Measurements from ENCODE around the gene CTAGE6. TPM values are rescaled to one million over a fixed set of nuclear protein-coding genes. Genes with fewer than 3 reads are reported as not detected.
"Not testable (repeated sequence)": the region's sequence is repeated elsewhere in the genome, so short reads cannot be mapped to it uniquely, and the experiment has no call there.

Gene CTAGE6
- total and polyA plus RNA-seq, 2 experiments from 2014 or later = not detected

- not testable (repeated sequence) for H2AFZ ChIP-seq; H3K27ac ChIP-seq (ENCODE audit: low read depth); H3F3A ChIP-seq (replicated peaks; ENCODE audit: low read depth); H3K36me3 Mint-ChIP-seq (ENCODE audit: low read depth); H3K79me2 ChIP-seq (replicated peaks; ENCODE audit: insufficient read depth); H3K4me2 ChIP-seq; H3K9me2 ChIP-seq (ENCODE audit: insufficient read depth); H3K4me3 ChIP-seq; DNase-seq (ENCODE audit: low spot score); ATAC-seq; H3K9me3 Mint-ChIP-seq; H3K27me3 ChIP-seq (ENCODE audit: insufficient read depth); H3K4me1 ChIP-seq (ENCODE audit: insufficient read depth); H3K4me3 Mint-ChIP-seq; H3K27ac Mint-ChIP-seq; H3K27me3 Mint-ChIP-seq (ENCODE audit: insufficient read depth, low read depth, poor library complexity); H3K36me3 ChIP-seq (ENCODE audit: insufficient read depth); H4K20me1 ChIP-seq (replicated peaks; ENCODE audit: insufficient read depth); H3K4me1 Mint-ChIP-seq
These were observed 12.2 kb downstream of the CTAGE6 start for GRCh38 chr7:143745340-143745739.

GRCh38 chr7:143737037-143737819 lies 20.3 kb downstream of the CTAGE6 start:
- not testable (repeated sequence) for H3K27ac ChIP-seq (ENCODE audit: low read depth); H3K36me3 ChIP-seq (ENCODE audit: insufficient read depth); H3K4me1 ChIP-seq (ENCODE audit: insufficient read depth); H3K27ac Mint-ChIP-seq; H3K9me3 Mint-ChIP-seq; H3K27me3 ChIP-seq (ENCODE audit: insufficient read depth); H3K4me2 ChIP-seq; H3K4me1 Mint-ChIP-seq; H3K79me2 ChIP-seq (replicated peaks; ENCODE audit: insufficient read depth); H3K36me3 Mint-ChIP-seq (ENCODE audit: low read depth); H3K4me3 Mint-ChIP-seq; H2AFZ ChIP-seq; H3F3A ChIP-seq (replicated peaks; ENCODE audit: low read depth); H3K9me2 ChIP-seq (ENCODE audit: insufficient read depth); H3K4me3 ChIP-seq; H3K27me3 Mint-ChIP-seq (ENCODE audit: insufficient read depth, low read depth, poor library complexity); H4K20me1 ChIP-seq (replicated peaks; ENCODE audit: insufficient read depth)
- peak; percentile 80 for ATAC-seq
- peak; percentile 75 for DNase-seq (ENCODE audit: low spot score)
- peak; percentile 67 to 75 for TF ChIP-seq CTCF (conservative IDR thresholded peaks at IDR 0.05; ENCODE audit: low read depth in 2 of 2)

GRCh38 chr7:143735962-143736361 lies 21.5 kb downstream of the CTAGE6 start:
- no peaks in the 10 kb centered on the region for H3K27me3 ChIP-seq (ENCODE audit: insufficient read depth)
- H3F3A ChIP-seq (replicated peaks; ENCODE audit: low read depth) = no peaks in the 10 kb centered on the region
- H2AFZ ChIP-seq = no peak overlapping the region; the same call in 1 of the 2 replicates
- H3K4me2 ChIP-seq = no peak overlapping the region
- ATAC-seq (no peak), DNase-seq (ENCODE audit: low spot score) (no peak)
- Mint-ChIP-seq H3K27me3 (ENCODE audit: insufficient read depth, low read depth, poor library complexity) (no peaks in the 10 kb centered on the region), H3K36me3 (ENCODE audit: low read depth) (no peaks in the 10 kb centered on the region), H3K9me3 (no peaks in the 10 kb centered on the region), H3K4me3 (no peak overlapping the region), H3K4me1 (peaks cover 4% of the 10 kb centered on the region; the same call in 2 of the 3 replicates), H3K27ac (no peak overlapping the region)
- no peaks in the 10 kb centered on the region for H3K79me2 ChIP-seq (replicated peaks; ENCODE audit: insufficient read depth)
- H3K27ac ChIP-seq (ENCODE audit: low read depth) = no peak overlapping the region
- H3K36me3 ChIP-seq (ENCODE audit: insufficient read depth) = no peaks in the 10 kb centered on the region
- H4K20me1 ChIP-seq (replicated peaks; ENCODE audit: insufficient read depth) = no peaks in the 10 kb centered on the region
- no peaks in the 10 kb centered on the region for H3K4me1 ChIP-seq (ENCODE audit: insufficient read depth)
- no peak overlapping the region for H3K4me3 ChIP-seq
- H3K9me2 ChIP-seq (ENCODE audit: insufficient read depth) = no peaks in the 10 kb centered on the region; the same call in 1 of the 2 replicates
- TF ChIP-seq EZH2 (IDR thresholded peaks at IDR 0.05; ENCODE audit: low read depth, unreplicated experiment) (no peak), CTCF (conservative IDR thresholded peaks at IDR 0.05; ENCODE audit: low read depth in 2 of 2) (no peak), ZNF462 (CRISPR knock-in tag; IDR thresholded peaks at IDR 0.05) (no peak)
